ENCODE results near the gene TENT5A.

Gene TENT5A

DNA sequence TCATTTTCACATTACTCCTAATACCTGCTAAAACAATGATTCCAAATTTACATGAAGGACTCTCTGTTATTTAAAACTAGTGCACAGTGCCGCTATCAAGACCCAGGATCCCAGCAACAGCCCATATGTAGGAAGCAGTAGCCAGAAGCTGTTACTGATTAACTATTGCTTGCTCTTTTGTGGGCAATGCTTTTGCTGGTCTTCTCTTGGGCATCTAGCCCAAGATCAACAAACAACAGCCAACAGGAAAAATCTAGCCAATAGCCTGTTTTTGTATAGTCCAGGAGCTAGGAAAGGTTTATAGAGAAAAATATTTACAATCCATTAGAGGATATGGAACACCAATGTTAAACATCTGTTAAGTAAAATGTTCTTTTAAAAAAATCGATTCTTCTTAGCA lies 22.1 kb upstream of the TENT5A start:
- TF ChIP-seq, protein P1, sequence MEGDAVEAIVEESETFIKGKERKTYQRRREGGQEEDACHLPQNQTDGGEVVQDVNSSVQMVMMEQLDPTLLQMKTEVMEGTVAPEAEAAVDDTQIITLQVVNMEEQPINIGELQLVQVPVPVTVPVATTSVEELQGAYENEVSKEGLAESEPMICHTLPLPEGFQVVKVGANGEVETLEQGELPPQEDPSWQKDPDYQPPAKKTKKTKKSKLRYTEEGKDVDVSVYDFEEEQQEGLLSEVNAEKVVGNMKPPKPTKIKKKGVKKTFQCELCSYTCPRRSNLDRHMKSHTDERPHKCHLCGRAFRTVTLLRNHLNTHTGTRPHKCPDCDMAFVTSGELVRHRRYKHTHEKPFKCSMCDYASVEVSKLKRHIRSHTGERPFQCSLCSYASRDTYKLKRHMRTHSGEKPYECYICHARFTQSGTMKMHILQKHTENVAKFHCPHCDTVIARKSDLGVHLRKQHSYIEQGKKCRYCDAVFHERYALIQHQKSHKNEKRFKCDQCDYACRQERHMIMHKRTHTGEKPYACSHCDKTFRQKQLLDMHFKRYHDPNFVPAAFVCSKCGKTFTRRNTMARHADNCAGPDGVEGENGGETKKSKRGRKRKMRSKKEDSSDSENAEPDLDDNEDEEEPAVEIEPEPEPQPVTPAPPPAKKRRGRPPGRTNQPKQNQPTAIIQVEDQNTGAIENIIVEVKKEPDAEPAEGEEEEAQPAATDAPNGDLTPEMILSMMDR (IDR thresholded peaks at IDR 0.05; ENCODE audit: low read length, missing control alignments): no peak
- no peak overlapping the region for H3K4me3 ChIP-seq (replicated peaks; ENCODE audit: low read depth, low read length)
- no peak for DNase-seq (ENCODE audit: low read depth)

DNA sequence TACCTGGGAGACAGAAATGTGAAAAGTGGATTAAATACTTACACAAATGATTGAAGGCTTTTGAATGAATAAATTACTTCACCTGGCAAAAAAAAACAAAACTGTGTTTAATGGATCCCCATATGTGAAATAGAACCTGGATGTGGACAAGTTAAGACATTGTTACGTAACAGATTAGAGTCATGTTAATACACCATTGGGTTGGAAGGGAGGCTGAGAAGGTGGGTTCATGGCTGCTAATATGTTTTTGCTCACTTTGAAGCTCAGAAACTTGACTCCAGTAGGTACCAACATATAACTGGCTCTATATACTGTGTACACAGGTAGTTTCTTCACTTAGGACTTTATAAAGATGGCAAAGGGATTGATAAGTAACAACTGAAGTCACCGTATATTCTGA lies 21.4 kb upstream of the TENT5A start:
- DNase-seq (ENCODE audit: low read depth): no peak
- TF ChIP-seq, protein P1 (IDR thresholded peaks at IDR 0.05; ENCODE audit: low read length, missing control alignments): no peak
- no peak overlapping the region for H3K4me3 ChIP-seq (replicated peaks; ENCODE audit: low read depth, low read length)

DNA sequence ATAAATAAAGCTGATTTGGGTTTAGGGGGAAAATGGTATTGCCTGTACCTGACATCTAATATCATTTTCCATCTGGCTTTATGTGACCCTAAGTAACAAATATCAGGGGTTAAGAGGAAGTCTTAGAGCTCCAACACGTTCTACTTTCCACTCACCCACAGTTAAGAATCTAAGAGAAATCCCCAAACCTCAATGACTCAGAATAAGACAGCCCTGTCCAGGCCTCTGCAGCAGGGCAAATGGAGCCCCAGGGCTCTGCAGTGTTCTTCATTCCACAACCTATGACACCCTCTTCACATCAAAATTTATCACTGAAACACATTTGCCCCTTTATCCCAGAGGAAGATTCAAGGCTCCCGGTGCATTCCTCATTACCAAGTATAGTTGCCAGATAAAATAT lies 20.3 kb upstream of the TENT5A start:
- TF ChIP-seq, protein P1 (IDR thresholded peaks at IDR 0.05; ENCODE audit: low read length, missing control alignments): no peak
- H3K4me3 ChIP-seq (replicated peaks; ENCODE audit: low read depth, low read length): no peak overlapping the region
- no peak for DNase-seq (ENCODE audit: low read depth)

DNA sequence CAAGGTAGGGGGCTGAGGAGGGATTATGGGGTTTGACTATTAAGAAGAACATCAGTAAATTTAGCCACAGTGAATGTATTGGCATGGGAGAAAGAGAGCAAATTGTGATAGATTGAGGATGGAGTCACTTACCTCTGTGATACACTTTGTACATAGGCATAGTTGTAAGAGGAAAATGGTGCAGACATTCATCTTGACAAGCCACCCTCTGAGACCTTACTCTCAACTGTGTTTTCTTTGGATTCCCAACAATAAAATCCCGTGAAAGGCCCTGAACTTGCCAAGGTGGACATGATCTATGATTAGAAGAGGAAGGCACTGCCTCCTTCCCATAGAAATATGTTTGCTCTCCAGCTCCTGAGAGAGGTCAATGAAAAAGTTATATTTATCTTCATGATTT lies 18.6 kb upstream of the TENT5A start:
- TF ChIP-seq, protein P1 (IDR thresholded peaks at IDR 0.05; ENCODE audit: low read length, missing control alignments): no peak
- no peak overlapping the region for H3K4me3 ChIP-seq (replicated peaks; ENCODE audit: low read depth, low read length)
- no peak for DNase-seq (ENCODE audit: low read depth)

DNA sequence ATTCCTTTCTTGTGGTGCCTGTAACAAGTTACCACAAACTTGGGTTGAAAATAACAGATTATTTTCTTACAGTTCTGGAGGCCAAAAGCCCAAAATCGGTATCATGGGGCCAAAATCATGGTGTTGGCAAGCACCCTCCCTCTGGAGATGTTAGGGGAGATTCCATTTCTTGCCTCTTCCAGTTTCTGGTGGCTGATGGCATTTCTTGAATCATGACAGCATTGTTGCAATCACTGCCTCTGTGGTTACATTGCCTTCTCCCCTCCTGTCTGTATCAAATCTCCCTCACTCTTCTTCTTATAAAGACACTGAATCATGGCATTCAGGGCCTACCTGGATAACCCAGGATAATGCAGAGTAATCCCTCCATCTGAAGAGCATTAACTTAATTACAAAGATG lies 17.9 kb upstream of the TENT5A start:
- TF ChIP-seq, protein P1 (IDR thresholded peaks at IDR 0.05; ENCODE audit: low read length, missing control alignments): no peak
- no peak for DNase-seq (ENCODE audit: low read depth)

DNA sequence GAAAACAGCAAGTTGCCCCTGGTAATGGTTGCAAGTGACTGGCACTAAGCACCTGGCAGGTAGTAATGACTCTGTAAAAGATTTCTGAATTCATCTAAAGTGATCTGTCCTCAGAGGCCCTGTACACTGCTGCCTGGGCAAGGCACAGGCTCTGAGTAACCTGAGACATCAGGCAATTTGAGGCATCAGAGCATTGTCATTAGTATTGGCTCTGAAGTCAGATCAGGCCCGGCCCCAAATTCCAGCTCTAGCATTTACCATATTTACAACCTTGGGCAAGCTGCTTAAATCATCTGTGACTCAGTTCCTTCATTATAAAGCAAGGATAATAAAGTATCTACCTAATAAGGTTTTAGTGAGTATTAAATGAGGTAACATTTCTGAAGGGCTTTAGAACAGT lies 17.3 kb upstream of the TENT5A start:
- no peak for DNase-seq (ENCODE audit: low read depth)
- H3K4me3 ChIP-seq (replicated peaks; ENCODE audit: low read depth, low read length): no peak overlapping the region
- TF ChIP-seq, protein P1 (IDR thresholded peaks at IDR 0.05; ENCODE audit: low read length, missing control alignments): no peak

More for the DNA sequence above, 17.9 kb upstream of the TENT5A start:
- no peak overlapping the region for H3K4me3 ChIP-seq (replicated peaks; ENCODE audit: low read depth, low read length)

DNA sequence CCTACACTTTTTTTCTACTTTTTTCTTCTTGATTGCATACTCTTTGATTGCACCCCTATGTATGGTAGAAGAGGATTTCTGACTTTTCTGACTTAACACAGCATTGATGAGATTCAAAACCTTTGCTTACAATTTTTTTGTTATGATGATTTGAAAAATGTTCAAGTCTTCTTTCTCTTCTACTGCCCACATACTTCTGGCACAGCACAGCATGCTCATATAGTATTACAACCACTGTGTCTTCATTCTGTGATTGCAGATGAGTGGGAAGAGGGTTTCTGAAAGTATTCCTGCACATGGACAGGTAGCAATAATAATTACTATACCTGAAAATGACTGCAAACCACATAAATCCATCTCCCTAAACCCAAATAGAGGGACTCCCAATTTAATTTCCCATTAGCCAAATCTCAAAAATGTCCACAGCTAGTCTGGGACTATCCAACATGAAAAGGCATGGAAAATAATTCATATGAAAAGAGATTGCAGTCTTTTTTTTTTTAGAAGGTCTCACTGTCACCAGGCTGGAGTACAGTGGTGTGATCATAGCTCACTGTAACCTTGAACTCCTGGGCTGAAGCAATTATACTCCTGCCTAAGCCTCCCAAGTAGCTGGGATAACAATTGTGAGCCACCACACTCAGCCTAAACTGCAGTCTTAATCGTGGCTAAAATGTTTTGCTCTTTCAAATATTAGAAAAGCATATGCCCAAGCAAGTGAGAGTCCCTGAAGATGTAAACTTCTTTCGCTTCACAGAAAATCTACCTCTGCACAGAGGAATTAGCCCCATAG lies 15.9 kb upstream of the TENT5A start:
- TF ChIP-seq, protein P1 (IDR thresholded peaks at IDR 0.05; ENCODE audit: low read length, missing control alignments): no peak

More for the DNA sequence above, 15.9 kb upstream of the TENT5A start:
- no peak overlapping the region for H3K4me3 ChIP-seq (replicated peaks; ENCODE audit: low read depth, low read length)
- no peak for DNase-seq (ENCODE audit: low read depth)
